AG10803 (cell line): ENCODE results near the gene TTBK1.

Experiments
- DNase-seq: peaks from one replicate; pipeline ENCODE4 v3.0.0; 2010; ENCODE audit warnings: low read depth
- H3K4me3 ChIP-seq: 2 replicates; pipeline ENCODE4 v1.5.1; 2011; ENCODE audit warnings: mild to moderate bottlenecking, low read length, control low read depth
- CTCF ChIP-seq: conservative IDR thresholded peaks from 2 replicates; pipeline ENCODE4 v1.5.1; 2011; ENCODE audit warnings: mild to moderate bottlenecking, low read length, control low read depth, inconsistent platforms

The TTBK1 gene

DNA sequence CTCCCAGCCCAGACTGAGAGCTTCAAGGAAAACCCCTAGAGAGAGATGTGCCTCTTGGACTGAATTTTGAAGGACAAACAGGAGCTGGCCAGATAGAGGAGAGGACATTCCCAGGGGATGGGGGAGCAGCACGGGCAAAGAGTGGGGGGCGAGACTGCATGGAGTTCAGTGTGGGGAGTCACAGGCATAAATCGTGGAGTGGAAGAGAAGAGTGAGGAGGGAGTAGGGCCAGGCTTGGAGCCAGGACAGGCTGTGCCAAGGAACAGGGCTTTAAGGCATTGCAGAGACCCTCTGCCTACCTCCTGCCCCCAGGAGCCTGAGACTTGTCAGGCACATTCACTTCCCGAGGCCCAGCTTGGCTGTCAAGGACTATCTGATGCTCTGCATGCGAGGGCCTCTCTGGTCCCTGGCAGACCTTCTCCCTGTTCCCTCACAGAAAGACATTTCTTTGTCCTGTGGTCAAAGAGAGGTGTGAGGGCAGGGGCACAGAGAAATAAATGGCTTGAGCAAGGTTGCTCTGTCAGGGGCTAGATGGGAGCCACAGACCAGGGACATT is 49.6 kb downstream of the TTBK1 start:
- DNase-seq, result no peak
- H3K4me3 ChIP-seq, result no peak overlapping the region
- TF ChIP-seq CTCF, result no peak

DNA sequence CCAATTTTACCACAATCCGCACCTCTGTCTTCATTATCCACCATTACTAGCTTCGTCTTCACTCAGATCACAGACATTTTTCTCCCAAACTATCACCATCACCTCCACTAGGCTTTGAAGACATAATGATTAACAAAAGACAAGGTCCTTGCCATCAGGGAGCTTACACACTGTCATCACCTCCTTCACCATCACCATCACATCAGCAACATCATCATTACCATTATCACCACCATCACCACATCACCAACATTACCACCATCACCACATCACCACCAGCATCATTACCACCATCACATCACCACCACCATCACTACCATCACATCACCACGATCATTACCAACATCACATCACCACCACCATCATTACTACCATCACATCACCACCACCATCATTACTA is 50.4 kb downstream of the TTBK1 start:
- no peak for DNase-seq
- H3K4me3 ChIP-seq, result no peak overlapping the region
- TF ChIP-seq CTCF, result no peak

GRCh38 chr6:43294536-43294935 is 51.3 kb downstream of the TTBK1 start:
- no peak for TF ChIP-seq CTCF
- H3K4me3 ChIP-seq, result no peak overlapping the region
- DNase-seq, result no peak

DNA sequence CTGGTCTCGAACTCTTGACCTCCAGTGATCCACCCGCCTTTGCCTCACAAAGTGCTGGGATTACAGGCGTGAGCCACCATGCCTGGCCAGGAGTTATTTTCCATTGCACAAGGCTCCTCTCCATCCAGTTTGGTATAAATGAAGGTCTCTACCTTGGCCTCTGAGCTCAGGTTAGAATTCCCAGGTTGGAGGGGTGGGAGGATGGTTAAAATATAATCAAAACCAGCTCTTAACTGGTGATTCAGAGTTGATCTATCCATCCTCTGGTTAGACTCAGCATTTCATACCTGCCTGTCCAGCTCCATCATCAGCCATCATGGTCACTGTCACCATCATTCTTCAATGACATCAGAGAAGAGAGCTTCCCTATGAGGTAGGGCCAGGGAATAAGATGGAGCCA is 52.2 kb downstream of the TTBK1 start:
- H3K4me3 ChIP-seq, result no peak overlapping the region
- no peak for DNase-seq
- no peak for TF ChIP-seq CTCF

DNA sequence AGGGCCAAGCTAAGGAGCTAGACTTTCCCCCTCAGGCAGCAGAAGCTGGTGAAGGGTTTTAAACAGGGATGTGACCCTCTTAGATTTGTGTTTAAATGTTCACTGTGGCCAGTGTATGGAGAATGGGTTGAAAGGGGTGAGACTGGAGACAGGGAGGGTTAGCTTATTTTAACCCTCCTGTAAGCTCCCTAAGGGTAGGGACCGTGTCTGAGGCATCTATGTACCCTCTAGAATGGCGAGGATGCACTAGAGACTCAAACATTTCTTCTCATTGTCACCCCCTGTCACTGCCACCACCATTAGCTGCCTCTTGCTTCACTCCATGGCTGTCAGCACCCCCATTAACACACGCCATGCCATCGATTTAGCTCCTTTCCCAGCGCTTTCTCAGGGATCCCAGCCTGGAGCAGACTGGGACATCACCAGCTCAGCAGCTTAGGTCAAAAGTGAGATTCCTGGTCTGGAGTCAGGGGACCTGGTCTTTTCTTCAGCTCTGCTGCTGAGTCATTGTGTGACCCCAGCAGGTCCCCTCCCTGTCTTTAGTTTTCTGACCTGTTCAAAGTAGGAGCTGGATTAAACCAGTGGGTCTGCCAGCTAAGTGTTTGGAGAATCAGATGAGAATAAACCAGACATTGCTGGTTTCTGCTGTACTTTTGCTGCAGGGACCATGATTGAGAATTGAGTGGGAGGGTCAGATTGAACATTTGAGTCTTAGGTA is 53.7 kb downstream of the TTBK1 start:
- H3K4me3 ChIP-seq, result no peak overlapping the region
- TF ChIP-seq CTCF, result no peak
- no peak for DNase-seq

DNA sequence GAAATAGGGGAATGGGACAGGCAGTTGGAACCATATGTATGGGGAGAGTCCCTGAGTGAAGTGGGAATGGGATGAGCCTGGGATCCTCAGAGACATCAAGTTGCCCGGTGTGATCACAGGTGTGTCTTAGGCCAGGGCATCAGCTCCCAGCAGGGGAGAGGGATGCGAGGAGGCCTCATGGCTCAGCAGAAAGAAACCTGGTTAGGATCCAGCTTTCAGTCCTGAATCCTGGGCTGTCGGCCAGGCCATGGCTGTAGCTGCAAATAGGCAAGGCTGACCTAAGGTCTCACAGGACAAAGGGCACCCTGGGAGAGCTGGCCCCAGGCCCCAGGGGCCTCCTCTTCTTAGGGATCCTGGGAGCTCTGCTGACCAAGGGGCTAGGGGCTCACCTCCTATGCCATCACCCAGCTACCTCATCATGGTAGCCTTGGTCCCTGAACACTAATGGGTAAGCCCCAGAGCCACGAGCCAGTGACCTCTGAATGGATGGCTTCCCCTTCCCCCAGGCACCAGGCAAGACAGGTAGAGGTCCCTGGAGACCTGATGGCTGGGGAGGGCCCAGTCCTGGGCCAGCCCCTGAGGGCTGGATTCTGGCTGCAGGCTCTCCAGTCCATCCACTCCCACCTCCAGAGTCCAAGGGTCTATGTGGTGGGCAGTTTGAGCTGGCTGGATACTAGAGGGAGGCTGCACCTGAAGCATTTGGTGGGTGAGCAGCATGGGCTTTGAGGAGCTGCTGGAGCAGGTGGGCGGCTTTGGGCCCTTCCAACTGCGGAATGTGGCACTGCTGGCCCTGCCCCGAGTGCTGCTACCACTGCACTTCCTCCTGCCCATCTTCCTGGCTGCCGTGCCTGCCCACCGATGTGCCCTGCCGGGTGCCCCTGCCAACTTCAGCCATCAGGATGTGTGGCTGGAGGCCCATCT is 54.6 kb downstream of the TTBK1 start, which contains the start of gene SLC22A7:
Gene SLC22A7 (plus strand): TSS at position 617 of the 921 bp plus-strand sequence. CDS start 99 bp downstream, at position 716.
- no peak for TF ChIP-seq CTCF
- H3K4me3 ChIP-seq, result no peak within 1 kb of the TSS
- no peak for DNase-seq
